ENCODE data around the gene TRERF1.
"Not testable (repeated sequence)": the region's sequence is repeated elsewhere in the genome, so short reads cannot be mapped to it uniquely, and the experiment has no call there.

The TRERF1 gene

DNA sequence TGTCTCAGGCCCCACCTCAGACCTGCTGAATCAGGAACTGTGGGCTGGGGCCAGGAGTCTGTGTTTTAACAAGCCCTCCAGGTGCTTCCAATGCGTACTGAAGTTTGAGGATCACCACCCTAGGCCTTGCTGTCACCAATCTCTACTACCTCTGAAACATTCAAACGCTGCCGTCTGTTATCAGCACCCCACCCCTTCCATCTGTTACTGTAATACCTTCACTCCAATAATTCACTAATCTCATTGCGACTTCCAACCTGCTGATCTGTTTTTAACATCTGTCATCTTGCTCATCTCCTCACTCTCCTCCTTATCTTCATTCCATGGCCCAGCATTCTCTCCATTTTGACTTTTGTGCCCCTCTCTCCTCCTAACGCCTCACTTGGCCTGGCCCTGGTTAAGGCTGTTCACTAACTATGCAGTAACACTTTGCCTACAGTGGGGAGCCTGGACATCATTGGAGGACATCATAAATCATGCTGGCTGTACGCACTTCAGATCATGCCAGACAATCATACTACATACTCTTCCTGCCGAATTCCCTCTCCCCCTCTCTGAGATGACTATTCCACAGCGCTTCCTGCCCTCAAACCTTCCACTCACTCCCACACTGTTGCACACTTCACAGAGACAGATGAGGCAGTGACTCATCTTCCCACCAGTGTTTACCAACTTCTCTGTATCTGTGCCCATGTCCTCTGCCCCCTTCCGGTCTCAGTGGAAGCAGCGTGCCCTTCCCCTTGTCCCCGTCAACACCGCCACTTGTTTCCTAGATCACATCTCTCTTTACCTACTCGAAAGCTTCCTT is 254.0 kb downstream of the TRERF1 start:
- in situ Hi-C loops (cut with MboI; ENCODE audit: low pct_unique_long_range_greater_than_20kb, low sequenced_read_pairs), result no loop called here

DNA sequence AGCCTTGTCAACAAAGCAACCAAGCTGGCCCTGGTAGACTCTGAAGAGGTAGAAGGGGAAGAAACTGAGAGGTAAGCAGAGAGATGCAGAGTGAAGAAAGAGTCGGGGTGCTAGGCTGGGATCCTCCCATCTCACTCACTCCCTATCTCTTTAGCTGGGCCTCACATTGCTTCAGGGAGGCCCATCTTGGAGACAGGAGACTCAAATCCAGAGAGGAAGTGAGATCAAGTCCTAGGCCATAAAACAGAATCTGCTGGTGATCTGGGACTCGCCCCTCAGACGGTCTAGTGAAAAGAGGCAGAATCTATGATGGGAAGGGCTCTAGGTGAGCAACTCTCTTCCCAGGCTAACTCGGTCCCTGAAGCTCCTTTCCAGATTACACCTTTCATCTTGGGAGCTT is 256.3 kb downstream of the TRERF1 start:
- DNase-seq, result no peak
- in situ Hi-C loops (cut with MboI; ENCODE audit: low pct_unique_long_range_greater_than_20kb, low sequenced_read_pairs), result no loop called here

More for the DNA sequence above, 254.0 kb downstream of the TRERF1 start:
- DNase-seq, result peak; percentile 51

DNA sequence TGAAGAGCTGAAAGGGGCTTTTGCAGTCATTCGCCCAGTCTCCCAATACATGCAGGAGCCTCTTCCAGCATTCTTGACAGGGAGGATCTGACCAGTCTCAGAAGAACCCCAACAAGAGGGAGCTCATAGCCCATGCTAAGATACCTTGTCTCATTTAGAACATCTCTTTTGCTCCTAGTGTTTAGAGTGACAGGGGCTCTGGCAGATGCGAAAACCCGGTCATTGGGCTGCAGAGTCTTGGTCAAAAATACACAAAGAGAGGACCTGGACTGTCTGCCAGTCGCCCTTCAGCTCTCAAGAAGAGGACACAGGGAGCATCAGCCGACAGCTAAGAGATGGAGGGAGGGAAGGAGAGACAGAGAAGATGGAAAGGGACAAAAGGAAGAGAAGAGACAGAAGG is 257.7 kb downstream of the TRERF1 start:
- DNase-seq, result no peak
- in situ Hi-C loops (cut with MboI; ENCODE audit: low pct_unique_long_range_greater_than_20kb, low sequenced_read_pairs), result no loop called here

DNA sequence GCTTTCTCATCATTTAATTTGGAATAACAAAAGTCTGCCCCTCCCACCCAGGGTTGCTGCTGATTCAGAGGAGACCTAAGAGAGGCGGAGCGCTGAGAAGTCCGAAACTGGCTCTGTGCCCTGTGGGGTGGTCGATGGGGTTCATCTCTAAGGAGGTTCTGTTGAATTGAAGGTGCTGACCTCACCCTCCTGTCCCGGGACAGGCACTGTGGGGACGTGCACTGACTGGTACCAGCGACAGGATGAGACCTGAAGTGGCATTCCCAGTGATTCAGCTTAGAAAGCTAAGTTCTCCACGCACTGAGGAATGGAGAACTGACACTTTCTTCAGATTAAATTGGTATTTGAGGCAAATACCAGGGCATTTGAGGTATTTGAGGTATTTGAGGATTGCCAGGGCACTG is 258.2 kb downstream of the TRERF1 start:
- in situ Hi-C loops (cut with MboI; ENCODE audit: low pct_unique_long_range_greater_than_20kb, low sequenced_read_pairs), result no loop called here
- no peak for DNase-seq

DNA sequence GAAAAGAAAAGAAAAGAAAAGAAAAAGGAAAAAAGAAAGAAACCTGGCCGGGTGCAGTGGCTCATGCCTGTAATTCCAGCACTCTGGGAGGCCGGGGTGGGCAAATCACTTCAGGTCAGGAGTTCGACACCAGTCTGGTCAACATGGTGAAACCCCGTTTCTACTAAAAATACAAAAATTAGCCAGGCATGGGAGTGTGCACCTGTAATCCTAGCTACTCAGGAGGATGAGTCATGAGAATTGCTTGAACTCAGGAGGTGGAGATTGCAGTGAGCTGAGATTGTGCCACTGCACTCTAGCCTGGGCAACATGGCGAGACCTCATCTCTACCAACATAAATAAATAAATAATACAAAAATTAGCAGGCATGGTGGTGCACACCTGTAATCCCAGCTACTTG is 259.3 kb downstream of the TRERF1 start:
- DNase-seq; in situ Hi-C loops (cut with MboI; ENCODE audit: low pct_unique_long_range_greater_than_20kb, low sequenced_read_pairs): not testable (repeated sequence)

DNA sequence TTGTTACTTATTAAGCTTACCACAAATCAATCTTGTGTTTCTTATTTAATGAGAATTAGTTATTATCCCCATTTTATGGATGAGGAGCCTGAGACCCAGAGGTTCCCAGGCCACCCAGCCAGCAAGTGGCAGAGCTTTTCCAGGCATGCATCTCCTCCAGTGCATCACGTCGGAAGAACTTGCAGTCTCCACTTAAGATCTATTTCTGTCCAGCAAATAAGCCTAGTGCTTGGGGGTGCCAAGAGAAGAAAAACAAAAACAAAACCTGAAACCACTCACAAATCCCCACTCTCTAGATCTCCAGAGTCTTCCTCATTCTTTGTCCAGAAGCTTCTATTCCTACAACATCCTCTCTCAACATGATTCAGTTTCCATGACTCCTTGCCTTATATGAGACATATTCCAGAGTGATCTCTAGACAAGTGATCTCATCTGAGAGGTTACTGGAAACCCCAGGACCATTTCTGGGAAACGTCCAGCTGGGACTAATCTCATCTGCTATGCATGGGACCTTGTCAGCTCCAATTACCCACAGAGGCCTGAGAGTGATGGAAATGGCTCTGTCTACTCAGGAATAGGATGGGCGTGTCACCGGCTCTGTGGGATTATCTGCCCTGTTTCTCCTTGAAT is 261.1 kb downstream of the TRERF1 start:
- DNase-seq, result no peak
- in situ Hi-C loops (cut with MboI; ENCODE audit: low pct_unique_long_range_greater_than_20kb, low sequenced_read_pairs), result no loop called here

DNA sequence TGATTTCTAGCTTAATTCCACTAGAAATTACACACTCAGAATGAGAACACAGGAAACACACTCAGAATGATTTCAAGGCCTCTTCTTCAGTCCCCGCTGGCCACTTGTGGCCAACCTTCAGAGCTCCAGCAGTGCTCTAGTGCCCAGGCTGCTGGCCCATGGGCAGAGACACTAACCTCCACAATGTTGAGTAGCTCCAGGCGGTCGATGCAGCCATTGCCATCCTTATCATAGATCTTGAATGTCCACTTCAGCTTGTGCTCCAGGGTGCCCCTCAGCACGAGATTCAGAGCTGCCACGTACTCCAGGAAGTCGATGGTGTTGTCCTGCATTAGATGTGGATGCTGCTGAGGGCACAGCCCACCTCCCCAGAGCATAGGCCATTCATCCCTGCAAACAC is 263.3 kb downstream of the TRERF1 start:
- no peak for DNase-seq
- in situ Hi-C loops (cut with MboI; ENCODE audit: low pct_unique_long_range_greater_than_20kb, low sequenced_read_pairs), result no loop called here

DNA sequence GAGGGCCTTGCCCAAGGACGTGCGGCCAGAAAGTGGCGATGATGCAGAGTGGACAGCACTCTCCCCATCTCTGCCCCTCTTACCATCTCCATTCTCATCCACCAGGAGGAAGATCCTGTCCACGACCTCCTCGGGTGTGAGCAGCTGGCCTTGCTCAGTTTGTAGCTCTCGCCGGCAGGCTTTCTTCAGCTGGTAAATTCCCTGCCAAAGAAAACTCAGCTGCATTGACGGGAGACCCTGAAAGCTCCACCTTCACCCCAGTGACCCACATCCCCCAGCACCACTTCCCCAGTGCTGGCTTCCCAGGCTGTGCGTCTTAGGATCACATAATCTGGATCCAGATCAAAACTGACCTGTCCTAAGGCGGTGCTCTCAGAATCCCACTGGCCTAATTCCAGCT is 266.1 kb downstream of the TRERF1 start:
- in situ Hi-C loops (cut with MboI; ENCODE audit: low pct_unique_long_range_greater_than_20kb, low sequenced_read_pairs), result no loop called here

DNA sequence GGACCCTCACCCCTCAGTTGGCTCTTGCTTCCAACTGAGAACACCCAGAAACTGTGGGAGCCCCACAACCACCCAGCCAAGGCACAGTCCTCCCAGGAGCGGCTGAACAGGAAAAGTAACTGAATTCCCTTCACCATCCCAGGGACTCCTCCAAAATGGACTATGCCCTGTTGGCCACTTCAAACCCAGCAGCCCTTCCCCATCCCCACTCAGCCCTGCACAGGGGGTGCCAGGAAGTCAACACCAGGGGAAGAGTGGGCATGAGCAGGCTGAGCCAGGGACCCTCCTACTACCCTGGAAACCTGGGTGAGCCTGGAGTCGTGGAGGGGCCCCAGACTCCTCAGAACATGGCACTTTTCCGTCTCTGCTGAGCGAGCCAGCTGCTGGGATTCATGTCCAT is 267.3 kb downstream of the TRERF1 start:
- DNase-seq, result no peak

More for the DNA sequence above, 266.1 kb downstream of the TRERF1 start:
- no peak for DNase-seq

DNA sequence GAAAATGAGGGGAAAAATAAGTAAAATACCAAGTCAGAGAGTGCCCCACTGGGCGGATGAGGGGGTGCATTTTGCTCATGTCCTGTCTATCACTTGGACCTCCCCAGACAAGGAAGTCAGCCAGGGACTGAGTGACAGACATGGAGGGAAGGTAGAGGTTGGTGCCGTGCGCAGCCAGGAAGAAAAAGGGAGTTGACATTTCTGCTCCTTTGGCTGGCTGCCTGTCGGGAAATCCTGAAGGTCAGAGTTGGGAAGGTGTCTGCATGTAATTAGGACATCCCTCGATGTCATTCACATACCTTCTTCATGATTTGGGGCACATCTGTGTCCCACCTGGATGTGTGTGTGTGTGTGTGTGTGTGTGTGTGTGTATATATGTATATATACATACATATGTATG is 269.6 kb downstream of the TRERF1 start:
- in situ Hi-C loops (cut with MboI; ENCODE audit: low pct_unique_long_range_greater_than_20kb, low sequenced_read_pairs), result no loop called here
- no peak for DNase-seq

More for the DNA sequence above, 267.3 kb downstream of the TRERF1 start:
- in situ Hi-C loops (cut with MboI; ENCODE audit: low pct_unique_long_range_greater_than_20kb, low sequenced_read_pairs), result no loop called here

DNA sequence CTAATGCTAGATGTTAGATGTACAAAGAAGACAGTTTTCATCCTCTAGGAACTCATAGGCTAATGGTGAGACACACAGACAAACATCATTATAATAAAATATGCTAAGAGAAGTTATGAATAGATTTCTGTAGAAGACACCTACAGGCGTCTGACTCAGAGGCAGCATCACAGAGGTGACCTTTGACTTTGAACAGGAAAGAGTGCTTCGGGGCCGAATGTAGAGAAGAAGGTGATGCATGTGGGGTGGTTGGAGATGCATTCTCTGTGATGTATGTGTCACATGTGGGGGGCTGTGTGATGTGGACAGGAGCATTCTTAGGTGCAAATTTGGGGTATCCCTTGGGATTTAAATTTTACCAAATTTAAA is 271.8 kb downstream of the TRERF1 start:
- DNase-seq, result no peak
- in situ Hi-C loops (cut with MboI; ENCODE audit: low pct_unique_long_range_greater_than_20kb, low sequenced_read_pairs), result no loop called here

DNA sequence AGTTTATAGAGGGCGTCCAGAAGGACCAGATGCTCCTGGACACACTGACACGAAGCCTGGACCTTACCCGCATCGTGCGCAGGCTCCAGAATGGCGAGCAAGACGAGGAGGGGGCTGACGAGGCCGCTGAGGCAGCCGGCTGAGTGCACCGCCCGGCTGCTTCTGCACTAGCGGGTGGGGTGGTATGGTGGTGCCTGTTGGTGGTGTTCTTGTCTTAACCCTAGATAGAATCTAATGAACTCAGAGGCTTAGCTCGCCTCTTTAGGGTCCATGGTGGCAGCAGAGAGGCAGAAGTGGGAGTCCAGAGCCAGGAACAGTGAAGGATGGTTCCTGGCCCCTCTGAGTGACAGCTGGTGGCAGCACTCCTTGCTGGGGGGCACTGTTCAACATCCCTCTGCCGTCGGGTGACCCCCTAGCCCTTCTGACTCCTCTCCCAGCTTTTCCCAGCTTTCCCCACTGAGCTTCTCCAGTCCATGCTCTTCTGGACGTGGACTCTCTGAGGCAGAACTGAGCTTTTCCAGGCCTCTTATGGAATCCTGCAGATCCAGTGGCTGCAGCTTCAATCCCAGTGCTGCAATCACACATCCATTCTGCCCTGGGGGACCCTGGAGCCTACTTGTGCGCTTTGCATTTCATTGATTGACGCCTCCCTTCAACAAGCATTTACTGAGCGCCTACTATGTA is 272.3 kb downstream of the TRERF1 start:
- no peak for DNase-seq
- in situ Hi-C loops (cut with MboI; ENCODE audit: low pct_unique_long_range_greater_than_20kb, low sequenced_read_pairs), result no loop called here

DNA sequence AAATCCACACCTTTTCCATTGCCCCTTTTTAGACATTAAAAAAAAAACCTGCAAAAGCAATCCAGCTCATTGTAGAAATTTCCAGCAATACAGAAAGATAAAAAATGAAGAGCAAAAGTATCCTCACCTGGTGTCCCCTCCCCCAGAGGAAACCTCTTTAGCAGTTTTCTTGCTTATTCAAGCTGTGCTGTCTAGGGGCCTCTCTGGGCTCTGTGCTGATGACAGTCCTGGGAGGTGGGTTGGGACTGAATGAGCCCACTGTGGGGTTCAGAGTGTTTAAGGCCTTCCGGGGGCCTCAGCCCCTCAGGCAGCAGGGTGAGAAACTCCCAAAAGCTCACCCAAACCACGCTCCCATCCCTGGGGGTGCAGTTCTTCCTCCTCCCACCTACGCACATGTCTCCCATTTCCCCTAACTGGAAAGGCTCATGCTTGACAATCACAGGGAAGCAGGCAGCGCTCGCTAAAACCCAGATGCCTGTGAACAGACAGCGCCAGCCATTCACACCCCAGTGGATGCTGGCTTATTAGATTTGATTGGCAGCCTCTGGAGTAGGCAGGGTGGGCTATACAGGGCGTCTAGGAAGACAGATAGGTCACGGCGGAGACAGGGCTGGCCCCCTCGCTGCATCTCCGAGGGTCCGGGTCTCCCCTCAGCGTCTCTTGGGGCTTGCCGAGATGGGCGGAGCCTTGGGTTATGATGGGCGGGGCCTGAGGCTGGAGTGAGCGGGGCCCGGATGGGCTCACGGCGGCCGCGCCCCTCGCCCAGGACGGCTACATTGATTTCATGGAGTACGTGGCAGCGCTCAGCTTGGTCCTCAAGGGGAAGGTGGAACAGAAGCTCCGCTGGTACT is 274.0 kb downstream of the TRERF1 start:
- no peak for DNase-seq
- in situ Hi-C loops (cut with MboI; ENCODE audit: low pct_unique_long_range_greater_than_20kb, low sequenced_read_pairs), result no loop called here

DNA sequence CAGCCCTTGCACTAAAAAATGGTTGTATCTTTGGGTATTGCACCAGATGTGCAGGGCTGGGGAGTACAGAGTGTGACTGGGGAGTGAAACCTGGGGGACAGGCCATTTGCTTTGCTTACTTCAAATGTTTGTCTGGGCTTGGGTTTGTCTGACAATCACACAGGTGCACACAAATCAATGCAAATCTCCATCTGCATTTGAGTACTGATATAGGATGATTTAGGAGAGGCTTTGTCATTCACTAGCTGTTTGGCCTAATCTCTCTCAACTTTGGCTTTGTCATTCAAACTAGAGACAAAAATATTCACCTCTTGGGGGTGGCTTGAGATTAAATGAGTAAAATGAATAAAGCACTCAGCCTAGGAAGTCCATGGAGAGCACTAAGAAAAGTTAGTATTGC is 274.7 kb downstream of the TRERF1 start:
- in situ Hi-C loops (cut with MboI; ENCODE audit: low pct_unique_long_range_greater_than_20kb, low sequenced_read_pairs), result no loop called here
- DNase-seq, result no peak

DNA sequence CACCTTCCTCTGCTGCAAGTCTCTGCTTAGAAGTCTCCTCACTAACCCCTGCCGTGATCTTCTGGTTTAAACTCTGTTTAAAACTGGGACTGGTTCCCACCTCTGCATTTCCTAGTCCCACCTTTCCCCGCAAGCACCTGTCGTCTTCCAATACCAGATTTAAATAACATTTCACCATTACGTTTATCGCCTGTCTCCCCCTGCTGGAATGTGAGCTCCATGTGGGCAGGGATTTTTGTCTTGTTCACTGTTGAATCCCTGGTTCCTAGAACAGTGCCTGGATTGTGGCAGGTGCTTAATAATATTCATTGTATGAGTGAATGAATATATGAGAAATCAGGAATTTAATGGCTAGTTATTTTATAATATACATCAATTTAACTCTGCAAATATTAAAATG is 275.9 kb downstream of the TRERF1 start:
- no peak for DNase-seq
- in situ Hi-C loops (cut with MboI; ENCODE audit: low pct_unique_long_range_greater_than_20kb, low sequenced_read_pairs), result no loop called here
